NOMO-1 treated with DMSO at 0.1 percent for 48 hours (cell line): ENCODE results near the gene AFMID.
"Not testable (repeated sequence)": the region's sequence is repeated elsewhere in the genome, so short reads cannot be mapped to it uniquely, and the experiment has no call there.

Source experiments
- DNase-seq: peaks from one replicate; lab custom pipeline; 2025; ENCODE audit not compliant: unreplicated experiment; lab: John Stamatoyannopoulos, UW

The AFMID gene

GRCh38 chr17:78219396-78220150 is 32.4 kb downstream of the AFMID start:
- DNase-seq = no peak

- DNase-seq = no peak
Measured at GRCh38 chr17:78223061-78223460, 35.9 kb downstream of the AFMID start.

GRCh38 chr17:78223765-78224164 is 36.6 kb downstream of the AFMID start:
- no peak for DNase-seq

GRCh38 chr17:78224231-78225087 is 37.3 kb downstream of the AFMID start:
- DNase-seq = no peak

- no peak for DNase-seq
Measured at GRCh38 chr17:78225088-78225865, 38.1 kb downstream of the AFMID start.

- DNase-seq = no peak
Measured at GRCh38 chr17:78226055-78226758, 39.0 kb downstream of the AFMID start.

- no peak for DNase-seq
Measured at GRCh38 chr17:78226759-78227454, 39.7 kb downstream of the AFMID start.

- no peak for DNase-seq
Measured at GRCh38 chr17:78227455-78227916, 40.3 kb downstream of the AFMID start.

GRCh38 chr17:78228176-78228575 is 41.0 kb downstream of the AFMID start:
- DNase-seq = no peak

- DNase-seq = no peak
Measured at GRCh38 chr17:78230252-78230962, 43.2 kb downstream of the AFMID start.

- no peak for DNase-seq
Measured at GRCh38 chr17:78230996-78231935, 44.1 kb downstream of the AFMID start, which contains the start of gene TMEM235. Gene TMEM235 (plus strand): TSS chr17:78231631. CDS start chr17:78232024, 393 bp downstream.

GRCh38 chr17:78231991-78232858 is 45.1 kb downstream of the AFMID start:
- no peak for DNase-seq

GRCh38 chr17:78232859-78233173 is 45.7 kb downstream of the AFMID start:
- no peak for DNase-seq

- no peak for DNase-seq
Measured at GRCh38 chr17:78233678-78234077, 46.5 kb downstream of the AFMID start.

- no peak for DNase-seq
Measured at GRCh38 chr17:78234261-78234865, 47.2 kb downstream of the AFMID start.

- DNase-seq = not testable (repeated sequence)
Measured at GRCh38 chr17:78235022-78235421, 47.9 kb downstream of the AFMID start.

GRCh38 chr17:78235885-78236284 is 48.7 kb downstream of the AFMID start:
- DNase-seq = no peak
